CD14-positive monocyte (primary cell): ENCODE data around the gene ARSI. TPM values are rescaled to one million over a fixed set of nuclear protein-coding genes. Genes with fewer than 3 reads are reported as not detected.

ENCODE experiments used
- DNase-seq, 3 donors: peaks; one replicate each; pipeline ENCODE4 v3.0.0-alpha.2; 2011 to 2022
- H2AFZ ChIP-seq: 2 replicates; pipeline ENCODE4 v1.6.0; 2012; ENCODE audit warnings: mild to moderate bottlenecking, low read depth, low read length, inconsistent platforms; ENCODE audit not compliant: insufficient read depth, poor library complexity, severe bottlenecking
- H3K27ac ChIP-seq, 2 donors: 1 replicate in 1 of 2; 2 replicates in 1 of 2; pipeline ENCODE4 v1.5.1; 2012 to 2013; ENCODE audit warnings: low read length in 2 of 2, control low read depth in 1 of 2, inconsistent platforms in 1 of 2, low read depth in 1 of 2, mild to moderate bottlenecking in 1 of 2
- H3K27me3 ChIP-seq, 2 donors: one replicate each; pipeline versions ENCODE4 v1.6.0 to v1.6.1; 2011 to 2013; ENCODE audit warnings: low read length in 2 of 2; ENCODE audit not compliant: control insufficient read depth in 2 of 2, insufficient read depth in 2 of 2
- H3K36me3 ChIP-seq, 2 donors: replicated peaks in 1 of 2; 1 replicate in 1 of 2; 2 replicates in 1 of 2; pipeline versions ENCODE4 v1.5.1 to v1.6.1; 2012 to 2013; ENCODE audit warnings: low read length in 2 of 2, control low read depth in 1 of 2, inconsistent platforms in 1 of 2, mild to moderate bottlenecking in 1 of 2; ENCODE audit not compliant: insufficient read depth in 2 of 2, control insufficient read depth in 1 of 2
- H3K4me1 ChIP-seq, 2 donors: 1 replicate in 1 of 2; 2 replicates in 1 of 2; pipeline versions ENCODE4 v1.5.1 to v1.6.1; 2012 to 2013; ENCODE audit warnings: low read length in 2 of 2, control low read depth in 1 of 2, inconsistent platforms in 1 of 2, mild to moderate bottlenecking in 1 of 2, moderate library complexity in 1 of 2; ENCODE audit not compliant: insufficient read depth in 2 of 2, control insufficient read depth in 1 of 2
- H3K4me2 ChIP-seq: replicated peaks from 2 replicates; pipeline ENCODE3; 2012; ENCODE audit warnings: low read length, moderate library complexity, mild to moderate bottlenecking; ENCODE audit not compliant: poor library complexity, severe bottlenecking; ENCODE audit errors: extremely low read depth
- H3K4me3 ChIP-seq, 3 experiments: fragments of 200-600 bp in 1 of 3; sonication (generic) in 1 of 3; replicated peaks in 1 of 3; 1 replicate in 2 of 3; 2 replicates in 1 of 3; pipeline ENCODE4 v1.5.1; 2011 to 2013; ENCODE audit warnings: low read length in 3 of 3, mild to moderate bottlenecking in 3 of 3, control low read depth in 2 of 3, low read depth in 2 of 3, inconsistent platforms in 1 of 3, moderate library complexity in 1 of 3
- H3K79me2 ChIP-seq: 2 replicates; pipeline ENCODE4 v1.6.0; 2012; ENCODE audit warnings: mild to moderate bottlenecking, control low read depth, inconsistent platforms, low read length, moderate library complexity; ENCODE audit not compliant: insufficient read depth
- H3K9ac ChIP-seq: 2 replicates; pipeline ENCODE4 v1.6.0; 2017; ENCODE audit warnings: low read length, mild to moderate bottlenecking; ENCODE audit not compliant: insufficient read depth, poor library complexity, severe bottlenecking
- H3K9me3 ChIP-seq, 2 donors: replicated peaks in 1 of 2; 1 replicate in 1 of 2; 2 replicates in 1 of 2; pipeline versions ENCODE4 v1.5.1 to v1.6.1; 2012 to 2013; ENCODE audit warnings: low read length in 2 of 2, control low read depth in 1 of 2; ENCODE audit not compliant: control insufficient read depth in 1 of 2, insufficient read depth in 1 of 2
- H4K20me1 ChIP-seq: 2 replicates; pipeline ENCODE4 v1.6.0; 2012; ENCODE audit warnings: mild to moderate bottlenecking, low read length, control low read depth, moderate library complexity; ENCODE audit not compliant: insufficient read depth
- H3K27ac Mint-ChIP-seq, 7 donors: one replicate each; pipeline ENCODE4 v1.8.0; 2020; ENCODE audit warnings: mild to moderate bottlenecking in 7 of 7, mixed read lengths in 7 of 7, moderate library complexity in 6 of 7, inconsistent platforms in 2 of 7
- H3K27me3 Mint-ChIP-seq, 3 donors: one replicate each; pipeline ENCODE4 v1.8.0; 2021 to 2022; ENCODE audit warnings: low read depth in 3 of 3, mild to moderate bottlenecking in 3 of 3, mixed read lengths in 3 of 3, moderate library complexity in 3 of 3, inconsistent platforms in 1 of 3
- H3K36me3 Mint-ChIP-seq, 2 donors: one replicate each; pipeline ENCODE4 v1.8.0; 2020; ENCODE audit warnings: mixed read lengths in 2 of 2, inconsistent platforms in 1 of 2, mild to moderate bottlenecking in 1 of 2
- H3K4me1 Mint-ChIP-seq: one replicate; pipeline ENCODE4 v1.8.0; 2020; ENCODE audit warnings: mild to moderate bottlenecking, mixed read lengths
- H3K4me3 Mint-ChIP-seq, 2 donors: one replicate each; pipeline ENCODE4 v1.8.0; 2020; ENCODE audit warnings: mild to moderate bottlenecking in 2 of 2, mixed read lengths in 2 of 2, moderate library complexity in 1 of 2
- H3K9me3 Mint-ChIP-seq, 7 donors: one replicate each; pipeline ENCODE4 v1.8.0; 2020 to 2022; ENCODE audit warnings: mixed read lengths in 7 of 7, mild to moderate bottlenecking in 6 of 7, moderate library complexity in 6 of 7, inconsistent platforms in 2 of 7
- WGBS: methylation state at CpG from one replicate; pipeline ENCODE4 v1.1.5; 2013; ENCODE audit warnings: missing lambda C conversion rate; ENCODE audit not compliant: insufficient coverage; 5-methylcytosine and 5-hydroxymethylcytosine counted together
- intact Hi-C, 2 donors: fragments of 100-400 bp; cut with micrococcal nuclease; formaldehyde crosslinking; loops; one replicate each; pipeline versions ENCODE4 v1.15.0 to v1.15.1; 2023
- polyA plus RNA-seq, 3 donors: library from polyadenylated mRNA; depleted of rRNA in 1 of 3; unstranded in 2 of 3; stranded (reverse) in 1 of 3; fragments of 300-500 nt in 2 of 3; fragments of >200 nt in 1 of 3; fragmentation: Illumina TruSeq in 2 of 3; gene quantifications; 1 replicate in 2 of 3; 2 replicates in 1 of 3; pipeline ENCODE4 v1.2.3, GENCODE V29; 2012 to 2021
- TF ChIP-seq, protein P1 (sequence below): fragments of 200-600 bp; IDR thresholded peaks from one replicate; pipeline ENCODE4 v1.8.0; 2022; ENCODE audit warnings: antibody characterized with exemption, mild to moderate bottlenecking

The ARSI gene
- polyA plus RNA-seq, 3 donors, result not detected

DNA sequence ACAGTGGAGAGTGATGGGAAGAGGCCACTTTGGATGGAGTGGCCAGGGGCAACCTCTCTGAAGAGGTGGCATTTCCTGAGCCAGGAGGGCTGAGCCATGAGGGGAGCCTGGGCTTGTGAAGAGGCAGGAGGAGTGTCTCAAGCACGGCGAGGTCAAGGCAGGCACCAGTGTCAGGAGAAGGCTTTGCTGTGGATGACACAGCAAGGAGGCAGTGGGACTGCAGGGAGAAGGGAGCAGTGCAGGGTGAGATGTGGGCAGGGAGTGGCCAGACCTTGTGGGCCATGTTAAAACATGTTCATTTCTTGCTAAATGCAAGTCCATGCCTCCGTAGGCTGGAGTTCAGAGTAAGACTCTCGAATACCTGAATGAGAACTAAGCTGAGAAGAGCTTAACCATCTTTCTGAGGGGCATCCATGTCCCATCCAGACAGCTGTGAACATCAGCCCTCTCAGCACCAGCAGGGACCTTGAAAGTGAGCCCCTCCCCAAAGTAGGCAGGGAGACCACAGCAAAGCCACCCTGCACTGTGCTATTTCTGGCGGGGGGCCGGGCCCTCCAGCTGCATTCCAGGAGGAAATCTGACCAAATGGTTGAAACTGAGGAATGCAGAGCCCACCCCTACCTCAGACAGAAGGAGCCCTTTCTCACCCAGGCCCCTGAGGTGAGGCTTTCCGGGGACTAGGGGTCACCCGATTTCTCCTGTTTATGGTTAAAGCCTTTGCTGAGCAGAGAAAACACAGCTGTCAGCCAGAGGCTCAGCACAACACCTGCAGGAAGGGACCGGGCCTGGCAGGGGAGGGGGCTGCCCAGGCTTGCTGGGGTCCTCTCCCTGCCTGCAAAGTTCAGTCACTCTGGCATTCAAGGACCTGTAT lies 16.1 kb upstream of the ARSI start:
- Mint-ChIP-seq H3K36me3 (no peaks in the 10 kb centered on the region), H3K27ac (peak overlapping the region in 1 of 7 donors; percentile 5), H3K4me1 (no peaks in the 10 kb centered on the region), H3K9me3 (no peaks in the 10 kb centered on the region), H3K27me3 (peaks cover 0 to 2% (median 0%) of the 10 kb centered on the region in 3 donors), H3K4me3 (no peak overlapping the region)
- Histone ChIP-seq H4K20me1 (no peaks in the 10 kb centered on the region), H3K9me3 (no peaks in the 10 kb centered on the region), H2AFZ (no peak overlapping the region), H3K79me2 (no peaks in the 10 kb centered on the region), H3K4me2 (no peak overlapping the region), H3K4me3 (no peak overlapping the region), H3K27ac (no peak overlapping the region), H3K9ac (no peak overlapping the region), H3K4me1 (no peaks in the 10 kb centered on the region), H3K27me3 (no peaks in the 10 kb centered on the region), H3K36me3 (no peaks in the 10 kb centered on the region)
- WGBS, result 96% methylated on average over 7 of the region's 9 CpGs
- intact Hi-C loops, result no loop called here
- TF ChIP-seq, protein P1, sequence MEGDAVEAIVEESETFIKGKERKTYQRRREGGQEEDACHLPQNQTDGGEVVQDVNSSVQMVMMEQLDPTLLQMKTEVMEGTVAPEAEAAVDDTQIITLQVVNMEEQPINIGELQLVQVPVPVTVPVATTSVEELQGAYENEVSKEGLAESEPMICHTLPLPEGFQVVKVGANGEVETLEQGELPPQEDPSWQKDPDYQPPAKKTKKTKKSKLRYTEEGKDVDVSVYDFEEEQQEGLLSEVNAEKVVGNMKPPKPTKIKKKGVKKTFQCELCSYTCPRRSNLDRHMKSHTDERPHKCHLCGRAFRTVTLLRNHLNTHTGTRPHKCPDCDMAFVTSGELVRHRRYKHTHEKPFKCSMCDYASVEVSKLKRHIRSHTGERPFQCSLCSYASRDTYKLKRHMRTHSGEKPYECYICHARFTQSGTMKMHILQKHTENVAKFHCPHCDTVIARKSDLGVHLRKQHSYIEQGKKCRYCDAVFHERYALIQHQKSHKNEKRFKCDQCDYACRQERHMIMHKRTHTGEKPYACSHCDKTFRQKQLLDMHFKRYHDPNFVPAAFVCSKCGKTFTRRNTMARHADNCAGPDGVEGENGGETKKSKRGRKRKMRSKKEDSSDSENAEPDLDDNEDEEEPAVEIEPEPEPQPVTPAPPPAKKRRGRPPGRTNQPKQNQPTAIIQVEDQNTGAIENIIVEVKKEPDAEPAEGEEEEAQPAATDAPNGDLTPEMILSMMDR, result no peak
- DNase-seq, result no peak

DNA sequence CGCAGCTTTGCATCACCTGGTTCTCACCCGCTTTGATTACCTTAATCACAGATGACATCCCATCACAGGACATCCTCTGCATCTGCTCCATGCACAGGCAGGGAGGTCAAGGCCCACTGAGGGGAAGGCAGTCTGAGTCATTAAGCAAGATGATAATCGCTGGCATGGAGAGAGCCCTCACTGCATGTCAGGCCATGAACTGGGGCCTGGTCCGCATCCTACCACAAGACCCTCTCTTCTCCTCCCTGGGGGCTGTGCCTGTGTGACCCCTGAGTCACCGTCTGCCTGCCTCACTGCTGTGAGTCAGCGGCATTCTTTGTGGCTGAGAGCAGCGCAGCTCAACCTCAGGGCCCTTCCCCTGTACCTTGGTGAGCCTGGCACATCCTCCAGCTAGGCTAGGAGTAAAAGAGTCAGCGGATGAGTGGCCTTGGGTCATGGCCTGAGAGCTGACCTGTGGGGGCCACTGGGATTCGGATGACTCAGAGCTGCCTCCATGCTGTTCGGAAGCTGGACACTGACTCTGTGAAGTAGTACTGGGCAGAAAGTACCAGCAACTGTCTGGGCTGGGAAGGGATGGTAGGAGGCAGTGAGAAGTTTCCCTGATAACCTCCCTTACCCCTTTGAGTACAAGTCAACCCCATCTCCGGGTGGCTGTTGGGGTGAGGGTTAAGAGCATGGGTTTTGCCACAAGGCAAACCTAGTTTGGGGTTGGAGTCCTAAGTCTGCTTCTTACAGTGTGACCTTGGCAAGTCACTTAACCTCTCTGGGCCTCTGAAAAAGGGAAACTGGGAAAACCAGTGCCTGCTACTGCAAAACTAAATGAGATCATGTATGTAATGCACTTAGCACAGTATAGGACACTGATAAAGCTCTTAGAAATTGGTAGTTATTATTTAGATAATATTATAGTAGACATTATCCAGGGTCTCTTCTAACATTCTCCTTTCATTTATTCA lies 14.6 kb upstream of the ARSI start:
- no peaks in the 10 kb centered on the region for H3K36me3 Mint-ChIP-seq
- Histone ChIP-seq H3K4me2 (no peak overlapping the region), H3K4me3 (no peak overlapping the region), H4K20me1 (no peaks in the 10 kb centered on the region), H3K9me3 (no peaks in the 10 kb centered on the region), H3K36me3 (no peaks in the 10 kb centered on the region), H2AFZ (no peak overlapping the region), H3K4me1 (no peaks in the 10 kb centered on the region), H3K27ac (no peak overlapping the region), H3K79me2 (no peaks in the 10 kb centered on the region), H3K9ac (no peak overlapping the region), H3K27me3 (no peaks in the 10 kb centered on the region)
- H3K27ac Mint-ChIP-seq, result no peak overlapping the region
- H3K27me3 Mint-ChIP-seq, result peaks cover 0 to 2% (median 2%) of the 10 kb centered on the region in 3 donors
- H3K4me3 Mint-ChIP-seq, result no peak overlapping the region
- no peaks in the 10 kb centered on the region for H3K9me3 Mint-ChIP-seq
- DNase-seq, result no peak
- intact Hi-C loops, result no loop called here
- 92% methylated on average over 8 of the region's 11 CpGs for WGBS
- H3K4me1 Mint-ChIP-seq, result peaks cover 2% of the 10 kb centered on the region
- TF ChIP-seq, protein P1, result no peak
